HG03571 (cell line): ENCODE results near the gene PAX1.

Experiments used
- ATAC-seq: cut with Tn5 transposase; IDR thresholded peaks from one replicate; pipeline ENCODE4 v1.9.1; 2021; ENCODE audit not compliant: unreplicated experiment

The PAX1 gene

DNA sequence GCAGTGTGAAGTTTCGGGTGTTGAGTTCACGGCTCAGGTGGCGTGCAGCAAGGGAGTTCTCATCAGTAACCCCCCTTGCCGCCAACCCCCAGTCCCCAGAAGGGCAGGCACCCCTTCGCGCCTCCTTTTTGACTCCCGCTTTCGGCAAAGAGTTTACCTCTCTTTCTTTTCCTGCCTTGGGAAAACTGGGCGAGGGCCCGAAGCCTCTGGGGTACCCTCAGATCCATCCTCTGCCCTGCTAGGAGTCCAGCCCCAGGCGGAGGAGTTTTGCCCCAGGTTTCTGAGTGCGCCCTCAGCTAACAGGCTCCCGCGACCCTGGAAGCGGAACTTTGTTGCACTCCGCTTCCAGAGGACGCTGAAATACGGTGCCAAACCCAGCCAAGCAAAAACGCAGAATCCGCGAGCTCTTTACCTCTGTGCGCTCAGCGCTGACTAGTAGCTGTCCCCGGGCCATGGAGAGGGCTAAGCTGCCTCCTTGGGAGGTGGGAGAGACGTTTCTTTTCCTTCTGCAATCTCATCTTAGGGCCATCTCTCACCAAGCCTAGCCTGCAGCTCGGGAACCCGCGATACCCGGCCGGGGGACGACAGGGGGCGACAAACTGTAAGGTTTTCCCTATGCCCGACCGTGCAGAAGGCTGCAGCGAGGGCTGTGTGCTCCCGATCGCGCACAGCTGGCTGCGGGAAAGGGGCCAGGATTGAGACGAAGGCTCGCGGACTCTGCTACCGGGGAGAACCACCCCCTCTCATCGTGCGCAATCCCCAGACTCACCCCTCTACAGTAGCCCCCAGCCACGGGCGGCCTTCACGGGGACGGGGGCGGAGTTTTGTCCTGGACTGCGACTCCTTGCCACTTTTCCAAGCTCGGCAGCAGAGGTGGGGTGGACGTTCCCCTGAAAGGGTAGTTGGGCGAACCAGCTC is 2.7 kb upstream of the PAX1 start:
- ATAC-seq, result no peak

DNA sequence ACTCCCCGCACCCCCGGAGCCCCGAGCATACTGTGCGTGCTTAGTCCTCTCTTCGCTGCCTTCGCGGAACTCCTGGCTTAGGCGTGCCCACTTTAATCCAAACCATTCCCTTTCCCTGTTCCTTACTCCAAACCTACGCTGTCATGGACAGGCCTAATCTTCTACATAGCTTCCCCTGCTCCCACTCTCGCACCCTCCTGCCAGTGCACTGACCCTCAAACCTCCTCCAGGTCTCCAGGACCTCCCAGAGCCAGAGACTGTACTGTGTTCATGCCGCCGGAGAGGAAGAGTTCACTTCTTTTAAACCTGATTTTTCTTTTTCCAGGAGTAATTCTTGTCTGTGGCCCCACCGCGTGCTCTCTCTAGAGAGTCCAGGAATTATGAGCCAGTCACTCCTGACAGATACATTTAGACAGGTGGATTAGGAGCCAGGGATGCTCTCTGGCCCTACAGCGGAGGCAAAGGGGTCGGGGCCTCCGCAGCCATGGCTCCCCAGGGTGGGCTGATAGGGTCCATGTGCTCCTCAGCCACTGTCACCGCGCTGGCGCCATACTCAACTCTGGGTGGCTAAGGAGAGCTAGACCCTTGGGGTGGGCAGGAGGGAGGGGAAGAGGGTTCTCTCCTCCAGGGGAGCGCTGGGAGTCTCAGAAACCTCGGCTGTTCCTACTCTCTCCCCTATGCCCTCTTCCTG is 1.6 kb upstream of the PAX1 start:
- no peak for ATAC-seq

DNA sequence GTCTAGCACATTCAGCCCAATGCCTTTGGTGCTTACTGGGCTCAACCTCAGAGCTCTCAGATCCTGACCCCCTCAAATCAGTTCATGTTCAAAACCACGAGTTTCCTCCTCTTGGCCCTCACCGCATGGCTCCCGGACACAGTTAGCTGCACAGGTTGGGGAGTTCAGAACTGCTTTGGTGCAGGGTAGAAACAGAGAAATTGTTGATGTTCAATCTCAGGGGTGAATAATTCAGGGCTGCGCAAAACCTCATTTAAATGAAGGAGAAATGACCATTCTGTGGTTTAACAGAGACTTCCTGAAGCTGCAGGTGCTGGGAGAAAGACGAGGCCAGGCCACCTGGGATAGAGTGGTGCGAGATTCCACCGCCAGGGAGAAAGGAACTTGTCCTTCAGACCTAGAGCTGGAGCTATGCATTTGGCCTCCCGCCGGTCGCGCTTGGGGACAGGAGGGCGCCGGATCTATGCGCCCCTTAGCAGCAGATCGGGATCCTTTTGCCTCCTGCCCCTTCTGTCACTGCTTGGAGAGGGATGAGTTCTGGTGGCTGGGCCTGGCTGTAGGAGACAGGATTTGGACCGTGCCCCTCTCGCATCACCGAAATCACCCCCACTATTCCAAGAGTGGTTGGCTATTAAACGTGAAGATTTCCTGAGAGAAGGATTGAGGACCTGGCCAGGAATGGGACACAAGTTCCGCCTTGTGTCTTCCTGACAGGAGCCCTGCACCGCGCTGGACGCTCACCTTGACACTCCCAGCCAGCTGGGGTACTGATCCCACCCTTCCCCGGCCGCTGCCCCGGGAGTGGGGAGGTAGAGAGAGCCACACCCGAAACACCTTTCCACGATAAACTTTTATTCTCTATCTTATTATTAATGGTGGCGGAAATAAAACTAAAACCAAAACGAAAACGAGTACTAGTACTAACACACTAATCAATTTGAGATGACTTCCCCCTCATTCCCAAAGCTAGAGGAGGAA is 767 bp upstream of the PAX1 start:
- no peak for ATAC-seq

DNA sequence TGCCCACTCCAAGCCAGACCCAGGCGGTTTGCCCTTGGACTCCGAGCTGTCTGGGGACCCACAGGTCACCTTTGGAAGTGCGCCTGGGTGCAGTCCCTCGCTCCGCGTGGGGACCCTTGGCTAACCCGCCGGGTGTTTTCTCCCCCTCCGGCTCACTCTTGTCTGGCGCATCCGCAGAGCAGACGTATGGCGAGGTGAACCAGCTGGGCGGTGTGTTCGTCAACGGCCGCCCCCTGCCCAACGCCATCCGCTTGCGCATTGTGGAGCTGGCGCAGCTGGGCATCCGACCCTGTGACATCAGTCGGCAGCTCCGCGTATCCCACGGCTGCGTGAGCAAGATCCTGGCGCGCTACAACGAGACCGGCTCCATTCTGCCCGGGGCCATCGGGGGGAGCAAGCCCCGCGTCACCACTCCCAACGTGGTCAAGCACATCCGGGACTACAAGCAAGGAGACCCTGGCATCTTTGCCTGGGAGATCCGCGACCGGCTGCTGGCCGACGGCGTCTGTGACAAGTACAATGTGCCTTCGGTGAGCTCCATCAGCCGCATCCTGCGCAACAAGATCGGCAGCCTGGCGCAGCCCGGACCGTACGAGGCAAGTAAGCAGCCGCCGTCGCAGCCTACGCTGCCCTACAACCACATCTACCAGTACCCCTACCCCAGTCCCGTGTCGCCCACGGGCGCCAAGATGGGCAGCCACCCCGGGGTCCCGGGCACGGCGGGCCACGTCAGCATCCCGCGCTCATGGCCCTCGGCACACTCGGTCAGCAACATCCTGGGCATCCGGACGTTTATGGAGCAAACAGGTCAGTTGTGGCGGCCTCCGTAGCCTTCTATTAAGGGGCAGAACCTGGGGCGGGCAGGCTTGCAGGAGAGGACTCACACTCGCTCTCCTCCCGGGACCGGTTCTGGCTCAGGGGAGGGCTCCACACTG is 1.1 kb downstream of the PAX1 start:
- no peak for ATAC-seq

DNA sequence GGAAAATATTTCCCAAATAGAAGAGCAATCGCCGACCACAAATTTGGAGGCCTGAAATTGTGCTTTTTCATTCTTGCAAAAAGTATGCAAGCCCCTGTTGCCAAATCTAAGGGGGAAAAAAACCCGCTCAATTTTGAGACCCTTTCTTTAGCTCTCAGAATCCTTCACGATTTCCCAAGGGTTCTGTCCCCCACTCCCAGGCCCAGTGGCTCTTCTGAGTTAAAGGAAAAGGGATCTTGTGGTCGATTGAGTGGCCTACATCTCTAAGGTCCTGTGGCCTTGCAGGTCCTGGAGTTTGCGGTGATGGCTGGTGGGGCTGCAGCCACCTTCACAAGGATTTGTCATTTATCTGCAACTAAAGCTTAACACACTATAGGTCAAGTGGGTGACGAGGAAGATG is 1.8 kb downstream of the PAX1 start:
- ATAC-seq, result no peak

DNA sequence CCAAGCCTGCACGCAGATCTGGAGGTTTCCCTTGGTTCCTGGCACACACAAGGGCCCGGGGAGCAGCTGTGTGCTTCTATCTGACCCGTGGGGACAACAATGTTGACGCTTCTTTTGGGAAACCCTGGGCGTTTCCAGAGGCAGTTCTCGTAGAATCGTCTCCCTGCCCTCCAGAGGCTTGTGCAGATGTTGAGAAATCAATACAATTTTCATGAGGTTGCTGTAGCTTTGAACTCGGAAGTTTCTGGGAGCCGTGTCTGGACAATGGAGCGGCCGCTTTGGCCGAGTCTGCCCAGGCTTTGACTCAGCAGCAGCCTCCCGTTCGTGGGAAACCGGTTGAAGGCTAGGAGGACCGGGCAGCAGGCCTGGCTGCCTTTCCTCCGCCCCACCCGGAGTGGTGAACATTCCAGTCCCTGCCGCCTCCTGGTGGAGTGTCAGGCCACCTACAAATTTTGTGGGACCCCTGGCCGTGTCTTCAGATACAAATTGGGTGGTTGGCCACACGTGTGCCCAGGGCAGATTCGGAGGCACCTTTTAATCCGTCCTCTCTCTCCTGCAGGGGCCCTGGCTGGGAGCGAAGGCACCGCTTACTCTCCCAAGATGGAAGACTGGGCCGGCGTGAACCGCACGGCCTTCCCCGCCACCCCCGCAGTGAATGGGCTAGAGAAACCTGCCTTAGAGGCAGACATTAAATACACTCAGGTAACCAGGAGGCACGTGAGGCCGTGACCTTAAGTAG is 2.7 kb downstream of the PAX1 start:
- no peak for ATAC-seq

DNA sequence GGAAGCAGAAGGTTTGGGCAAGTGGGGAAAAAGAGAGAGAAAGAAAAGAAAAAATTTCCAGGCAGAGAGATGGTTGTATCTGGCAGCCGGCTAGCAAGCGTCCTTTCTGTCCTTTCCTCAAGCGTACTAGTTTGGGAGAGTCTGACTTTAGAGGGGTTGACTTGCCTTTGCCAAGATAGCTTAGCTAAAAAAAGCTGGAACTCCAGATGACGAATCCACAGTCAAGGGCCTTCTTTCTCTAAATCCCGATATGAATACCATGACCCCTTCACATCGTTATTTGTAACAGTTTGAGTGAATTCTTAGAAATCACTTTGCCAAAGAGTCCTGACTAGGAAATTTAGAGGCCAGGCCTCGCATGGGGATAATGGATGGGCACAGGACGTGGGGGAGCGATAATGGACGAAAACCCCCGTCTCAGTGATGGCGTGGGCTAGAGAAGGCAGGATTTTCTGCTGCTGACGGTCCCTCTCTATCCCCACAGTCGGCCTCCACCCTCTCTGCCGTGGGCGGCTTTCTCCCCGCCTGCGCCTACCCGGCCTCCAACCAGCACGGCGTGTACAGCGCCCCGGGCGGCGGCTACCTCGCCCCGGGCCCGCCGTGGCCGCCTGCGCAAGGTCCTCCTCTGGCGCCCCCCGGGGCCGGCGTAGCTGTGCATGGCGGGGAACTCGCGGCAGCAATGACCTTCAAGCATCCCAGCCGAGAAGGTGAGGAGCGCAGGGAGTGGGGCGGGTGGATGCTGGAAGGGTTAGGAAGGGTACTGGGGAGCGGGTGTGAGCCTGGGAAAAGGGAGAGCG is 3.5 kb downstream of the PAX1 start:
- ATAC-seq, result no peak

DNA sequence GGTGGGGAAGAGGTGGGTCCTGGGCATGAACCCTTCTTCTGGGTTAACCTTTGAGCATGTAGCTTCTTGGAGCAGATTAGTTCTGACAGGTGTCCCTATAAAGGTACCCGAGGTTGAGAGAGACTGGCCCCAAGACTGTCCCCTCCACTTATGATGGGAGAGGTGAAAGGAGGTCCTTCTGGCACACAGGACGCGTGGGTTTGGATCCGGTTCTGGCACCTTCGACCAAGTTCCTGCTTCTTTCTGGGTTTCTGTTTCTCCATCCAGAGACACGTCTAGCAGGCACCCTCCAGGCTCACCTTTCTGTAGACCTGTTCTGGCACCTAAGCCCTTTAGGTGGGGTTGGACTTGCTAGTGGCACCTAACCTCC is 4.1 kb downstream of the PAX1 start:
- no peak for ATAC-seq

DNA sequence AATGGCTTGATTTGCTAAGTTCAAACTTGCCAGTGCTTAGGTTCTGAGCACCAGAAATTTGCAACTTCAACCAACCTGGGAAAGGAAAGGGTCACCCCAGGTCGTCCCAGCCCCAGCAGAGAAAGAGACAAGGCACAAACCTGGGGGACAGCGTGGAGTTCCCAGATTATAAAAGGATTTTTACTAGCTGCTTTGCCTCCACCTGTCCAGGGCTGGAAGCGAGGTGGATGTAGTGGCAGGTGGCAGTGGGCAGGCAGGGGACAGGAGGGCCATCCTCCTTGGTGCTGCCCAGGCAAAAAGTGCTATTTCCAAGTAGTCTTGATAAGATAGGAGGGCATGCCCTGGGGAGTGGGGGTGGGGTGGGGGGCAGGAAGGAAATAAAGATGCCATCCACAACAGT is 4.9 kb downstream of the PAX1 start:
- ATAC-seq, result no peak

DNA sequence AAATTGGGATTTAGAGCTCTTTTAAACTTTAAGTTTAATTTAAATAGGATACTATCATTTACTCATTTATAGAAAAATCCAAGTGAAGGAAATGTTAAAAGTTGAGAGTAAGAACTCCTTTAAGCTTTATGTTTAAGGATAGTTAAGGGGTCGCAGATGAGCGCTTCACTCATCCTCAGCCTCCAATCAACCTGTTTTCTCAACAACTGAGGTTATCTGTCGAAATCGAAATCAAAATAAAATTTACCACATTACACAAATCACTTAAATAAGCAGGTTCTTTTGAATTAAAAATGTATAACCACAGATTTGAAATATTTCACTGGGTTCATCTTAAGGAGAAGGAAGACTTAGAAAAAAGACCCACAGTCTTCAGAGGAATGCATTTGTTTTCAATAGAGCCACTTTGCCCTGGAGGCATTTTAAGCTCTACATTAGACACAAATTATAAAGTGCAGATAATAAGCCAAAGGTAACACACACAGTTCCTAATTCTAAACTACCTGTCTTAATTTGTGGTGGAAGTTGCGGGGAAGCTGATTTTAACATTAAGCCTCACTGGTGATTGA is 5.5 kb downstream of the PAX1 start:
- no peak for ATAC-seq

DNA sequence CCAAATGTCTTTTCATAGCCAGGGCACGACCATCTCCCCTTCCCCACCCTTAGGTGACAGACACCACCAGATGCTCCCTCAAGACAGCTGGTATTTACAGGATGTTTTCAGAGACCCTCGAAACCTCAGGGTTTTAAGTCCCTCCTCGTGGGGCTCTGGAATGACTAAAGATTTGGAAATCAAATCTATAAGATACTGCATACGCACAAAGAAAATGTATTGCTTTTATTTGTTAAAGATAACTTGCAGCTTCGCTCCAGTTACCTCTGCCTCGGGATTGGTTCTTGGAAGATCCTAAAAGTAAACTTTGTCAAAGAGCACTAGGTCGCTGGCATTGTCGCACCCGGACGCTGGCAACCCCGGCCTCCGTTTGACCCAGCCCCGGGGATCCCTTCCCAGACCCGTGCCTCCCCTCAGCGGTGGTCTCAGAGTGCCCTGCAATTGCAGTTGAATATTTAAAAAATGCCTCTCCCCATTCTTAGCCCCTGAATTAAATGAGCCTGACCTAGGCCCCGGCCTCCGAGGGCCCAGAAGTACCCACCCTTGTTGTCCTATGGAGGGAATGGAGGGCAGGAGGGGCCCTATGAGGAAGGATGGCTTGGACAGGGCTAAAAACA is 7.1 kb downstream of the PAX1 start:
- no peak for ATAC-seq

DNA sequence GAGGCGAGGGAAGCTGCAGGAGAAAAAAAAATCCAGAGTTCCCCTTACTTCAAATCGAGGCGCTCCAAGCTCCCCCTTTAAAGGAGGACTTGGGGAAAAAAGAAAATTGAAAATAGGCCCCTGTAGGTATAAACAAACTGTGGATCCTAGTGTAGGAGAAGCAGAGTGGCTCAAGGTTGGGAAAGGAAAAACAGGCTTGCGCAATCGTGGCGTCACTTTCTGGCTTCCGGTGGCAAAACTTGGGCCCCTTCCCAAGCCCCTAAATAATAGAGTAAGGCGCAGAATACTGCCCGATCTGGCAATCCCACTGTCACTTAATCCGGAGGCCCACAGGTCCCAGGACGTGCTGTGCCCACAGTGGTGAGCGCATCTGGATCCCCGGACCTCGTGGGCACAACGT is 8.0 kb downstream of the PAX1 start:
- no peak for ATAC-seq

DNA sequence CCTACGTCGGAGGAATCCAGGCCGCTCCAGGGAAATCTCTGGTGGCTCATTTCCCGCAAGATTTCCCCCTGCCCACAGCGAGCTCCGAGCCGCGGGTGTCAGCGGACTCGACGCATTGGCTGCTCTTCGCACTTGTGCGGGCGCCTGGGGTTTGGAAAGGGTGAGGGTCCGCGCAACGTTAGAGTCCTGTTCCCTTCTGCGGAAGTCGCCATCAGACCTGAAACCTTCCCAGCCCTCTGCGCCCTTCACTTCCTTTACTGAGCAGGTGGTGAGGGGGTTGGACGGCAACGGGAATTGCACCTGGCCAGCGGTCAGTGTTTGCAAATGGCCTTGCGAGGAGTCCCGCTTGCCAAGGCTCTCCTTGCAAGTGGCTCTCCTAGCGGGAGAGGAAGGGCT is 8.4 kb downstream of the PAX1 start:
- ATAC-seq, result no peak

DNA sequence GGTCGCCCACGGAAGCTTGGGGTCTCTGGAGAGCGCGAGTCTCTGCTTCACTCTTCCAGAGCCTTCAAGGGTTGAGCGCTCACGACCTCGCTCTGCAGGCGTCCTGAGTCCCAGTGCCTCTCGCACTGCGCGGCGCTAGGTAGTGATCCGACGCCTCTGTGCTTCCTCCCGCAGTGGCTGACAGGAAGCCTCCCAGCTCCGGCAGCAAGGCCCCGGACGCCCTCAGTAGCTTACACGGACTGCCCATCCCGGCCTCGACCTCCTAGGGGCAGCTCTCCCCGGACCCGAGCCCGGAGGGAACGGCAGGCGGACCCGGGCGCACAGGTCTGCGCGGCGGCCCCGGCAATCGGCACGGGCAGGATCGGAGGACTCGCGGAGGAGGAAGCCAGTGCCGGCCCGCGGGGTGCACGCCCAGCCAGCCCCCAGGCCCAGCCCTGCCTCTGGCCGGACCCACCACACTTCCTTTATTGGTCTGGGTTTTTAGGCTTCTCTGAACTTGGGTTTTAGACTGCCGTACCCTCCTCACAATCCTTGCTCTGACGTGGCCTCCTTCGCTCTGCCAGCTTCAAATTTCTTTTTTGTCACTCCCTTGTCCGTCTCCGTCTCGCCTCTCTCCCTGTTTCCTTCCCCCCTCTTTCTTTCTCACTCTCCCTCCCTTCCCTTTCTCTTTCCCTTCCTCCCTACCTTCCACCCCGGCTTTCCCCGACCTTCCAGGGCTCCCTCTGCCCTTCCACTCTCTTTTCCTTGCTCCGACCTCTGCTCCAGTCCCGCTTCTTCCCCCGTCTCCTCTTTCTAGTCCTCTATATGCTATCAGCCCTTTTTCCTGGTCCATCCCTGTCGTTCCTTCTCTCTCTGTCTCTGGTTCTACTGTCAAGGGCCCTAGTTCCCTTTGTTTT is 9.1 kb downstream of the PAX1 start:
- ATAC-seq, result no peak

DNA sequence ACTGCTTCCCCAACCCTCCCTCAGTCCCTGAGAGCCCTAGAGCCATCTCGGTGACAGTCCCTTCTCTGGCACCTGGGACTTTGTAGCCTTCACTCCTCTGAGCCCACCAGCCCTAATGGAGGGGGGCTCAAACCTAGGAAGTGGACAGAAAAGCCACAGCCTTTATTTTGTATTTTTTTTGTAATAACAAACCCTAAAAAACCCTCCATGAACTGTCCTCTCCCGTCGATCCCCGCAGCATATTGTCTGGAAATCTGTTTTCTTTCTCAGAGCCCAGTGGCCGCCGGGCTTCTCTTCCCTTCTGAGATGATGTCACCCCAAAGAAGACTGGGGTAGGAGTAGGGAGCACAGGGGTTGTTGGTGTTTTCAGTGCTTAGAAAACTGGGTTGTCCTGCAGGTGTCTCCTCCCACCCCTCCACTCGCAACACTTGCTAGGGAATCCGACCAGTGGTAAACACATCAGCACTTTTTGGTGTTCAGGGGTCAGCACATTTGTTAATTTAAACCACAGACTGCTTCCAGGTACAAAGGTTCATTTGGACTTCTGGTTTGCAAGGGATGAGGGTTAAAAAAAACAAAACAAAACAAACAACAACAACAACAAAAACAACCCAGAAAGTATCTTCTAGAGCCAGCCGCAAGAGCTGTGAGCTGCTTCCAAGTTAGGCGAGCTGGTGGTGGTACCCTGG is 9.9 kb downstream of the PAX1 start:
- ATAC-seq, result no peak

DNA sequence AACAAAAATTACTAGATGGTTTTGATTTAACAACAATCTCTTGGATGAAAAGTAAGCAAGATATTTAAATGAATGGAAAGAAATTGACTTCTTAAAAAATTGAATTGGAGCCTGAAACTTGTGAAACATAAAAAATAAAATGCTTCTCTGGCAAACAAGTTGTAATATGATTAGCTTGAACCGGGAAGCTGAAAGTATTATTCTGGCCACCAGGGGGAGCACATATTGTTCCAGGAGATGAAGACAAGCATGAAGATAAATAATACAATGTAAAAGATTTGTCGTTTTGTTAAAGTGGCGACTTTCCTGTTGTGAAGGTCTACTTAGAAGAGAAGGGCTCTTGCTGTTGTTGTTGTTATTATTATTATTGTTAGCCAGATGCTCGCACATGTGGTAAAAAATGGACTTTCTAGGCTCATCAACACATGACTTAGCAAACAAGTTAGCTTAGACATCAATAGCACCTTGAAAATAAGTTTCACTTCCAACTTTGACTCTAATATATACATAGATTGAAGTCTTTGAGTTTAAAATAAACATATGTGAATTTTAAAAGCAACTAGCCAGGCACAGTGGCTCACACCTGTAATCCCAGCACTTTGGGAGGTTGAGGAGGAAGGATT is 14.2 kb downstream of the PAX1 start:
- no peak for ATAC-seq
